NCI-H526 (cell line): ENCODE measurements around the gene METTL1.

ENCODE experiments used
- DNase-seq, 2 experiments: peaks; one replicate each; lab custom pipeline; 2025; lab: John Stamatoyannopoulos, UW

The METTL1 gene

GRCh38 chr12:57737467-57738460 lies 34.1 kb downstream of the METTL1 start:
- peak in 1 of 2 experiments; percentile 60 for DNase-seq

- DNase-seq = peak in 1 of 2 experiments; percentile 52
Observed at GRCh38 chr12:57736741-57737466, 35.0 kb downstream of the METTL1 start.

GRCh38 chr12:57735952-57736740 lies 35.8 kb downstream of the METTL1 start:
- DNase-seq = peak in 1 of 2 experiments; percentile 72

- DNase-seq = peak in 1 of 2 experiments; percentile 35
Observed at GRCh38 chr12:57735198-57735855, 36.6 kb downstream of the METTL1 start.

GRCh38 chr12:57734591-57734990 lies 37.3 kb downstream of the METTL1 start:
- DNase-seq = no peak

- no peak for DNase-seq
Observed at GRCh38 chr12:57733928-57734327, 38.0 kb downstream of the METTL1 start.

- DNase-seq = no peak
Observed at GRCh38 chr12:57732726-57733593, 38.9 kb downstream of the METTL1 start.

- no peak for DNase-seq
Observed at GRCh38 chr12:57732270-57732669, 39.6 kb downstream of the METTL1 start.

GRCh38 chr12:57731411-57732080 lies 40.4 kb downstream of the METTL1 start:
- DNase-seq = no peak

- no peak for DNase-seq
Observed at GRCh38 chr12:57730336-57731067, 41.4 kb downstream of the METTL1 start.

- DNase-seq = no peak
Observed at GRCh38 chr12:57729321-57729844, 42.5 kb downstream of the METTL1 start.

GRCh38 chr12:57727758-57728395 lies 44.0 kb downstream of the METTL1 start:
- DNase-seq = no peak

- DNase-seq = peak in 1 of 2 experiments; percentile 69
Observed at GRCh38 chr12:57726884-57727757, 44.8 kb downstream of the METTL1 start.

- peak; percentile 76 to 95 for DNase-seq
Observed at GRCh38 chr12:57726151-57726883, 45.6 kb downstream of the METTL1 start.

- DNase-seq = no peak
Observed at GRCh38 chr12:57725851-57726150, 46.1 kb downstream of the METTL1 start.

- DNase-seq = no peak
Observed at GRCh38 chr12:57724936-57725740, 46.8 kb downstream of the METTL1 start.
